Trophoblast cell (in vitro differentiated cells and primary cell): Measurements from ENCODE around the gene SSX4B.
"Not testable (repeated sequence)": the region's sequence is repeated elsewhere in the genome, so short reads cannot be mapped to it uniquely, and the experiment has no call there.

ENCODE experiments used
- DNase-seq, 2 donors: peaks; one replicate each; pipeline ENCODE4 v3.0.0-alpha.2; 2016
- H2AFZ ChIP-seq: 2 replicates; pipeline ENCODE4 v1.6.1; 2013; ENCODE audit warnings: low read length, moderate library complexity, mild to moderate bottlenecking; ENCODE audit not compliant: insufficient read depth, poor library complexity
- H2AK5ac ChIP-seq: 2 replicates; pipeline ENCODE4 v1.6.1; 2013; ENCODE audit warnings: mild to moderate bottlenecking, low read length
- H2BK120ac ChIP-seq: 2 replicates; pipeline ENCODE4 v1.6.1; 2013; ENCODE audit warnings: low read length, mild to moderate bottlenecking, moderate library complexity; ENCODE audit not compliant: insufficient read depth, poor library complexity
- H2BK12ac ChIP-seq: 2 replicates; pipeline ENCODE4 v1.6.1; 2013; ENCODE audit warnings: mild to moderate bottlenecking, low read length, moderate library complexity
- H2BK5ac ChIP-seq: 2 replicates; pipeline ENCODE4 v1.6.1; 2013; ENCODE audit warnings: low read length, low read depth, moderate library complexity, mild to moderate bottlenecking; ENCODE audit not compliant: poor library complexity
- H3K14ac ChIP-seq: 2 replicates; pipeline ENCODE4 v1.6.1; 2013; ENCODE audit warnings: mild to moderate bottlenecking, low read length
- H3K18ac ChIP-seq: 2 replicates; pipeline ENCODE4 v1.6.1; 2013; ENCODE audit warnings: mild to moderate bottlenecking, low read length
- H3K23ac ChIP-seq: 2 replicates; pipeline ENCODE4 v1.6.1; 2013; ENCODE audit warnings: low read length
- H3K27ac ChIP-seq: 2 replicates; pipeline ENCODE4 v1.5.1; 2013; ENCODE audit warnings: low read depth, mild to moderate bottlenecking, inconsistent platforms, low read length, moderate library complexity
- H3K27me3 ChIP-seq: 2 replicates; pipeline ENCODE4 v1.6.1; 2013; ENCODE audit warnings: inconsistent platforms, mild to moderate bottlenecking, low read length, moderate library complexity; ENCODE audit not compliant: insufficient read depth
- H3K36me3 ChIP-seq, 2 experiments: 1 replicate in 1 of 2; 2 replicates in 1 of 2; pipeline ENCODE4 v1.6.1; 2013; ENCODE audit warnings: low read length in 2 of 2, mild to moderate bottlenecking in 2 of 2, moderate library complexity in 1 of 2; ENCODE audit not compliant: insufficient read depth in 2 of 2, control insufficient read depth in 1 of 2
- H3K4ac ChIP-seq: 2 replicates; pipeline ENCODE4 v1.6.1; 2013; ENCODE audit warnings: low read depth, mild to moderate bottlenecking, low read length, moderate library complexity
- H3K4me1 ChIP-seq, 2 experiments: 1 replicate in 1 of 2; 2 replicates in 1 of 2; pipeline ENCODE4 v1.6.1; 2013; ENCODE audit warnings: low read length in 2 of 2, mild to moderate bottlenecking in 2 of 2, moderate library complexity in 1 of 2; ENCODE audit not compliant: insufficient read depth in 2 of 2, control insufficient read depth in 1 of 2
- H3K4me2 ChIP-seq: 2 replicates; pipeline ENCODE4 v1.6.1; 2013; ENCODE audit warnings: inconsistent platforms, mild to moderate bottlenecking, low read length, moderate library complexity
- H3K4me3 ChIP-seq: 2 replicates; pipeline ENCODE4 v1.5.1; 2013; ENCODE audit warnings: mild to moderate bottlenecking, low read depth, low read length, inconsistent platforms
- H3K79me1 ChIP-seq: one replicate; pipeline ENCODE4 v1.6.1; 2013; ENCODE audit warnings: low read length
- H3K79me2 ChIP-seq: 2 replicates; pipeline ENCODE4 v1.6.1; 2013; ENCODE audit warnings: low read length, mild to moderate bottlenecking; ENCODE audit not compliant: control insufficient read depth, insufficient read depth, poor library complexity
- H3K9ac ChIP-seq: 2 replicates; pipeline ENCODE4 v1.6.1; 2013; ENCODE audit warnings: mild to moderate bottlenecking, low read length
- H3K9me3 ChIP-seq: 2 replicates; pipeline ENCODE4 v1.6.1; 2013; ENCODE audit warnings: low read depth, mild to moderate bottlenecking, control low read depth, inconsistent platforms, low read length; ENCODE audit not compliant: insufficient read depth
- H4K12ac ChIP-seq: 2 replicates; pipeline ENCODE4 v1.6.1; 2013; ENCODE audit warnings: low read depth, mild to moderate bottlenecking, low read length, moderate library complexity
- H4K8ac ChIP-seq: 2 replicates; pipeline ENCODE4 v1.6.1; 2013; ENCODE audit warnings: low read depth, mild to moderate bottlenecking, low read length, moderate library complexity
- H4K91ac ChIP-seq: one replicate; pipeline ENCODE4 v1.6.1; 2013; ENCODE audit warnings: low read depth, mild to moderate bottlenecking, low read length, moderate library complexity
- WGBS: extraction: QIAGEN DNeasy Blood & Tissue Kit; methylation state at CpG from one replicate; pipeline ENCODE4 v1.1.7; 2013; ENCODE audit warnings: missing lambda C conversion rate; ENCODE audit not compliant: insufficient read length, insufficient coverage; ENCODE audit errors: extremely low coverage; 5-methylcytosine and 5-hydroxymethylcytosine counted together

The SSX4B gene

DNA sequence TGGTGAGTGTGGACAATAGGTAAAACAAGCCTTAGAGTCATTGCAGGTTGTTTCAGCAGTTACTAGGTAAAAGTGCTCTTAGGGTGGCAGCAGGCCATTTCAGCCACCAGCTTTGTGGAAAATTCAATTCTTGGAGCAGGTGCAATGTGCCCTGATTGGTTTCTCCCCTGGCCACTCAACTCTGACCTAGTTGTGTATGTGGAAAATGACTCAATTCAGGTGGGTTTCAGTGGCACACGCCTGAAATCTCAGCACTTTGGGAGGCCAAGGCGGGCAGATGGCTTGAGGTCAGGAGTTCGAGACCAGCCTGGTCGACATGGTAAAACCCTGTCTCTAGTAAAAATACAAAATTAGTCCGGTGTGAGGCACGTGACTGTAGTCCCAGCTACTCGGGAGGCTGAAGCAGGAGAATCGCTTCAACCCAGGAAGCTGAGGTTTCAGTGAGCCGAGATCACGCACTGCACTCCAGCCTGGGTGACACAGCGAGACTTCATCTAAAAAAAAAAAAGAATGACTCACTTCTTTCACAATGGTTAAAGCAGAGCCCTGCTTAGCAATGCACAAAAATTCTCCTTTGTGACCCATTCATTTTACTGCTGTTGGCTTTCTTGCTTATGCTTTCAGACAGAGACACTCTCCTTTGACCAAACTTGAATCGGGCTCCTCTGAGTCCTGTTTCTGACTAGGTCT lies 15.4 kb upstream of the SSX4B start:
- not testable (repeated sequence) for H3K4me3 ChIP-seq, H3K9ac ChIP-seq, H4K12ac ChIP-seq, H3K23ac ChIP-seq, DNase-seq, H3K79me1 ChIP-seq, H3K4ac ChIP-seq, H3K27ac ChIP-seq, H3K9me3 ChIP-seq, H4K91ac ChIP-seq, H2BK120ac ChIP-seq, H3K27me3 ChIP-seq, H3K18ac ChIP-seq, H4K8ac ChIP-seq, H3K4me1 ChIP-seq, H3K36me3 ChIP-seq, H3K14ac ChIP-seq, H3K79me2 ChIP-seq, H2BK5ac ChIP-seq, H2BK12ac ChIP-seq, H3K4me2 ChIP-seq, H2AK5ac ChIP-seq, H2AFZ ChIP-seq
- WGBS, result no CpG with 5 or more reads among the region's 12 CpGs

GRCh38 chrX:48397825-48398224 lies 13.9 kb downstream of the SSX4B start:
- not testable (repeated sequence) for H3K36me3 ChIP-seq, DNase-seq, H3K23ac ChIP-seq, H2AK5ac ChIP-seq, H3K79me1 ChIP-seq, H2BK5ac ChIP-seq, H3K4me1 ChIP-seq, H3K4me2 ChIP-seq, H2BK12ac ChIP-seq, H3K4ac ChIP-seq, H4K8ac ChIP-seq, H3K27me3 ChIP-seq, H3K9ac ChIP-seq, H2AFZ ChIP-seq, H3K79me2 ChIP-seq, H3K4me3 ChIP-seq, H3K27ac ChIP-seq, H3K9me3 ChIP-seq, H4K91ac ChIP-seq, H3K14ac ChIP-seq, H2BK120ac ChIP-seq, H4K12ac ChIP-seq, H3K18ac ChIP-seq
- no CpG with 5 or more reads among the region's 1 CpG for WGBS

- H3K27ac ChIP-seq, H2BK12ac ChIP-seq, H3K27me3 ChIP-seq, H3K79me1 ChIP-seq, H4K8ac ChIP-seq, H2AK5ac ChIP-seq, H3K4me3 ChIP-seq, H3K4me2 ChIP-seq, H4K12ac ChIP-seq, H3K23ac ChIP-seq, H3K4me1 ChIP-seq, H2BK120ac ChIP-seq, H2AFZ ChIP-seq, H3K18ac ChIP-seq, H3K4ac ChIP-seq, H2BK5ac ChIP-seq, H3K9me3 ChIP-seq, H3K79me2 ChIP-seq, H3K36me3 ChIP-seq, H3K9ac ChIP-seq, DNase-seq, H3K14ac ChIP-seq, H4K91ac ChIP-seq: not testable (repeated sequence)
- WGBS, result no CpG with 5 or more reads among the region's 2 CpGs
Measured at GRCh38 chrX:48396931-48397330, 14.8 kb downstream of the SSX4B start.

DNA sequence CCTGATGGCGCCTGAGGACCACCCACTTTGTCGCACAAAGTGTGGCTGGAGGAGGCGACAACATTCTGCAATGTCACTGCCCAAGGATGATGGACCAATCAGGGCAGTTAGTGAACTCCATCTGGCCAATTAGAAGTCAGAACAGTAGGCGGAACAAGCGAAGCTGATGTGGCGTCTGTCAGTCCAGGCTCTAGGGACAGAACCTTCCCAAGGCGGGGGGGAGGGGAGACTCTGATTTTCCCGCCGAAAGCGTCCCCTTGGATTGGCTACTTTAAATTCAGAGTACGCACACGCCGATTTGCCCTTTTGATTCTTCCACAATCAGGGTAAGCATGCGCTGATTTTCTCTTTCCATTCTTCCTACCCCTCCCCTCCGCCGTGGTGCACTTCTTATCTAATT lies 28.5 kb downstream of the SSX4B start, which contains the start of gene SSX4:
Gene SSX4 (plus strand): TSS at position 301 of the 400 bp plus-strand sequence. CDS start 515 bp downstream, outside the sequence.
- not testable (repeated sequence) for H2BK12ac ChIP-seq, H3K14ac ChIP-seq, H4K12ac ChIP-seq, H3K4me2 ChIP-seq, H2BK5ac ChIP-seq, H3K4ac ChIP-seq, H3K79me1 ChIP-seq, H2AFZ ChIP-seq, H4K91ac ChIP-seq, H3K27me3 ChIP-seq, H2BK120ac ChIP-seq, H3K4me3 ChIP-seq, H3K4me1 ChIP-seq, H3K9me3 ChIP-seq, H3K9ac ChIP-seq, H3K27ac ChIP-seq, H2AK5ac ChIP-seq, DNase-seq, H3K79me2 ChIP-seq, H3K18ac ChIP-seq, H3K36me3 ChIP-seq, H3K23ac ChIP-seq, H4K8ac ChIP-seq
- no CpG with 5 or more reads among the region's 16 CpGs for WGBS
